GM12878 (cell line): ENCODE results near the gene TMED6. TPM values are rescaled to one million over a fixed set of nuclear protein-coding genes. Genes with fewer than 3 reads are reported as not detected.

Experiments
- ATAC-seq: fragments of 200-7000 bp; cut with Tn5 transposase; 3 replicates; pipeline ENCODE4 v1.9.1; 2020; ENCODE audit warnings: mild to moderate bottlenecking, moderate library complexity
- BruUV-seq: library from RNA; stranded (reverse); fragments of 400-500 nt; replicated peaks from 2 replicates; lab custom pipeline; 2021; lab: Mats Ljungman, UMichigan
- CTCF ChIA-PET: fragments of 300-600 bp; sonication (Branson Sonifier 250); formaldehyde crosslinking; extraction: SDS; loops from one replicate; lab custom pipeline; 2021; ENCODE audit warnings: inconsistent platforms; lab: Yijun Ruan, JAX
- POLR2A ChIA-PET: fragments of 350-600 bp; formaldehyde crosslinking; extraction: SDS; loops from one replicate; lab custom pipeline; 2021; ENCODE audit warnings: inconsistent platforms; lab: Charles Lee
- RAD21 ChIA-PET: fragments of 300-600 bp; sonication (Branson Sonifier 250); formaldehyde crosslinking; loops from one replicate; lab custom pipeline; 2023; ENCODE audit warnings: antibody characterized with exemption; ENCODE audit not compliant: unreplicated experiment; lab: Charles Lee
- SMC1A ChIA-PET: fragments of 300-600 bp; sonication (Branson Sonifier 250); formaldehyde crosslinking; loops from one replicate; lab custom pipeline; 2023; ENCODE audit not compliant: unreplicated experiment, uncharacterized antibody; lab: Charles Lee
- DNase-seq: peaks from one replicate; pipeline ENCODE4 v3.0.0-alpha.2; 2011; ENCODE audit warnings: low read depth, low spot score
- FAIRE-seq: peaks from 3 replicates; lab custom pipeline; 2011; peaks lifted over from hg19 to GRCh38; lab: Jason Lieb, UNC
- H2AFZ ChIP-seq: 2 replicates; pipeline ENCODE4 v1.6.0; 2011; ENCODE audit warnings: low read depth, low read length, control low read depth; ENCODE audit not compliant: control insufficient read depth
- H3K27ac ChIP-seq: 2 replicates; pipeline ENCODE4 v1.5.1; 2011; ENCODE audit warnings: control low read depth; ENCODE audit not compliant: control insufficient read depth, insufficient read depth
- H3K27me3 ChIP-seq, 2 experiments: replicated peaks in 1 of 2; 2 replicates each; pipeline versions ENCODE4 v1.6.0 to v1.6.1; 2011; ENCODE audit warnings: low read length in 1 of 2; ENCODE audit not compliant: control insufficient read depth in 2 of 2, insufficient read depth in 2 of 2
- H3K36me3 ChIP-seq, 2 experiments: 2 replicates each; pipeline ENCODE4 v1.5.1; 2011; ENCODE audit warnings: low read length in 1 of 2; ENCODE audit not compliant: control insufficient read depth in 2 of 2, insufficient read depth in 2 of 2
- H3K4me1 ChIP-seq: 2 replicates; pipeline ENCODE4 v1.6.1; 2011; ENCODE audit warnings: mild to moderate bottlenecking, low read length, moderate library complexity, mixed read lengths; ENCODE audit not compliant: control insufficient read depth, insufficient read depth
- H3K4me2 ChIP-seq: 2 replicates; pipeline ENCODE4 v1.6.0; 2011; ENCODE audit warnings: control low read depth; ENCODE audit not compliant: control insufficient read depth, insufficient read depth
- H3K4me3 ChIP-seq: fragments of 200-600 bp; sonication (generic); 2 replicates; pipeline ENCODE4 v1.5.1; 2016
- H3K79me2 ChIP-seq: 2 replicates; pipeline ENCODE4 v1.6.0; 2011; ENCODE audit warnings: low read length; ENCODE audit not compliant: control insufficient read depth, insufficient read depth
- H3K9ac ChIP-seq: 2 replicates; pipeline ENCODE4 v1.8.0; 2011; ENCODE audit warnings: low read length, control low read depth, mixed read lengths; ENCODE audit not compliant: control insufficient read depth, insufficient read depth
- H3K9me3 ChIP-seq: replicated peaks from 3 replicates; pipeline ENCODE4 v1.5.1; 2011; ENCODE audit warnings: mild to moderate bottlenecking, low read length; ENCODE audit not compliant: control insufficient read depth, insufficient read depth
- H4K20me1 ChIP-seq: 2 replicates; pipeline ENCODE4 v1.6.0; 2011; ENCODE audit not compliant: control insufficient read depth, insufficient read depth
- BCL11A ChIP-seq: IDR thresholded peaks from 2 replicates; pipeline ENCODE4 v1.6.1; 2011; ENCODE audit warnings: low read depth, low read length
- CBFB ChIP-seq: IDR thresholded peaks from 2 replicates; pipeline ENCODE4 v1.6.1; 2016; ENCODE audit warnings: antibody characterized with exemption, low read depth
- CHD4 ChIP-seq: fragments of 200-600 bp; sonication (generic); IDR thresholded peaks from 2 replicates; pipeline ENCODE4 v1.6.1; 2016; ENCODE audit warnings: mild to moderate bottlenecking
- CREB1 ChIP-seq: IDR thresholded peaks from 2 replicates; pipeline ENCODE4 v1.6.1; 2012; ENCODE audit warnings: low read depth, mild to moderate bottlenecking, inconsistent platforms
- EED ChIP-seq: sonication (generic); IDR thresholded peaks from 2 replicates; pipeline ENCODE4 v1.6.1; 2016; ENCODE audit warnings: antibody characterized with exemption, low read depth
- EGR1 ChIP-seq, 2 experiments: IDR thresholded peaks; 1 replicate in 1 of 2; 2 replicates in 1 of 2; pipeline ENCODE4 v1.6.1; 2011 to 2012; ENCODE audit warnings: low read depth in 2 of 2, low read length in 2 of 2, borderline replicate concordance in 1 of 2, mild to moderate bottlenecking in 1 of 2, moderate library complexity in 1 of 2
- IKZF1 ChIP-seq: fragments of 450-650 bp; conservative IDR thresholded peaks from 2 replicates; pipeline ENCODE4 v1.6.1; 2017; ENCODE audit warnings: antibody characterized with exemption, mild to moderate bottlenecking
- KDM1A ChIP-seq: fragments of 200-600 bp; sonication (generic); IDR thresholded peaks from 2 replicates; pipeline ENCODE4 v1.6.1; 2016; ENCODE audit warnings: borderline replicate concordance
- MXI1 ChIP-seq: fragments of 150-350 bp; IDR thresholded peaks from 2 replicates; pipeline ENCODE4 v1.6.1; 2011; ENCODE audit warnings: low read depth, mild to moderate bottlenecking, inconsistent platforms, low read length, improper control_type of control experiment
- PAX8 ChIP-seq: fragments of 450-650 bp; IDR thresholded peaks from 2 replicates; pipeline ENCODE4 v1.6.1; 2017; ENCODE audit warnings: mild to moderate bottlenecking, moderate library complexity
- SMAD5 ChIP-seq: IDR thresholded peaks from 2 replicates; pipeline ENCODE4 v1.6.1; 2016; ENCODE audit warnings: antibody characterized with exemption, low read depth
- SRF ChIP-seq, 2 experiments: IDR thresholded peaks; 2 replicates each; pipeline ENCODE4 v1.6.1; 2011; ENCODE audit warnings: low read depth in 2 of 2, low read length in 2 of 2, mild to moderate bottlenecking in 1 of 2, moderate library complexity in 1 of 2
- TAF1 ChIP-seq: IDR thresholded peaks from 2 replicates; pipeline ENCODE4 v1.6.1; 2011; ENCODE audit warnings: mild to moderate bottlenecking, low read depth, low read length, borderline replicate concordance
- TARDBP ChIP-seq: IDR thresholded peaks from 2 replicates; pipeline ENCODE4 v1.6.1; 2016; ENCODE audit warnings: borderline replicate concordance
- ZNF207 ChIP-seq: fragments of 450-650 bp; IDR thresholded peaks from 2 replicates; pipeline ENCODE4 v1.6.1; 2014; ENCODE audit warnings: antibody characterized with exemption, mild to moderate bottlenecking, borderline replicate concordance
- ZSCAN29 ChIP-seq: fragments of 450-650 bp; IDR thresholded peaks from 2 replicates; pipeline ENCODE4 v1.6.1; 2017; ENCODE audit warnings: mild to moderate bottlenecking, moderate library complexity
- WGBS: methylation state at CpG from one replicate; pipeline ENCODE4 v1.1.6; 2016; ENCODE audit warnings: low lambda C conversion rate; ENCODE audit not compliant: insufficient replicate concordance, insufficient coverage; ENCODE audit errors: missing lambda C conversion rate; 5-methylcytosine and 5-hydroxymethylcytosine counted together
- in situ Hi-C: fragments of 300-500 bp; cut with MboI; formaldehyde crosslinking; loops from 9 replicates; pipeline ENCODE4 v1.14.3; 2018; ENCODE audit warnings: mixed read lengths
- intact Hi-C: fragments of 100-400 bp; cut with micrococcal nuclease; formaldehyde crosslinking; loops from one replicate; pipeline ENCODE4 v1.14.2; 2022; ENCODE audit not compliant: unreplicated experiment
- polyA plus RNA-seq, 11 experiments: library from polyadenylated mRNA; depleted of rRNA in 4 of 11; unstranded in 6 of 11; stranded (reverse) in 5 of 11; fragments of >200 nt; fragmentation: Nextera tagmentation in 4 of 11; fragmentation: Illumina TruSeq in 1 of 11; extraction: Ambion mirVana in 4 of 11; extraction: Trizol in 1 of 11; gene quantifications; 1 replicate in 1 of 11; 2 replicates in 10 of 11; pipeline versions ENCODE4 v1.2.1 to v1.2.3, GENCODE V29; 2011 to 2016; ENCODE audit warnings: inconsistent platforms in 2 of 11, missing spikeins in 2 of 11, low read depth in 1 of 11
- total RNA-seq, 4 experiments: library from RNA; depleted of rRNA in 3 of 4; stranded (reverse); fragments of >200 nt in 3 of 4; fragmentation: Illumina TruSeq in 1 of 4; extraction: Trizol in 1 of 4; gene quantifications; 2 replicates each; pipeline versions ENCODE4 v1.2.1 to v1.2.3, GENCODE V29; 2013 to 2021
- TF ChIP-seq, protein P1 (sequence below): IDR thresholded peaks from 2 replicates; pipeline ENCODE4 v1.6.1; 2011; ENCODE audit warnings: low read depth, low read length, improper control_type of control experiment, borderline replicate concordance
- TF ChIP-seq, protein P2 (sequence below): fragments of 450-650 bp; IDR thresholded peaks from 2 replicates; pipeline ENCODE4 v1.6.1; 2016; ENCODE audit warnings: mild to moderate bottlenecking
- TF ChIP-seq, protein P3 (sequence below): fragments of 450-650 bp; formaldehyde crosslinking; IDR thresholded peaks from 2 replicates; pipeline ENCODE4 v1.4.0; 2022; ENCODE audit warnings: mild to moderate bottlenecking, moderate library complexity
- TF ChIP-seq, protein P4 (sequence below): fragments of 450-650 bp; IDR thresholded peaks from 2 replicates; pipeline ENCODE4 v1.6.1; 2016; ENCODE audit warnings: mild to moderate bottlenecking

TMED6 gene
- total and polyA plus RNA-seq, 10 of the 15 experiments (the other 5 are each of a cell fraction or from before 2014, with no cell fraction given), result 0.27 to 1.7 (median 0.78) TPM

DNA sequence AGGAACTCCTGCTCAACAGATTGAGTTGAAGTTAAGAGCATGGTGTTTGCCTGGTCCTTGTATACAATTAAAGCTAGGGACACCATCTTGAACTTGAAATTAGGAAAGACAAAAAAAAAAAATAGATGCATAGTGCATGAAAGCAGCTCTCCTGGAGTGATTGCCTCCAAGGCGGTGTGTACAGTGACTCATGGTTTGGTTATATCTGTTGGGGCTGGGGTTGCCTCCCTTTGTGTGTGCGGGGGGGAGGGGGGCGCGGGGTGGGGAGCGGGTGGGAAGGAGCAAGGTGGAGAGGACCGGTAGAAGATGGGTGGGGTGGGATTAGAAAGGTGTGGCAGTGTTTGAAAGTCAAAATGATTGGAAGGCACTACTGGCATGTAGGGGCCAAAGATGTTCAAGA is 3.4 kb downstream of the TMED6 start:
- ChIA-PET CTCF (no interaction called here), RAD21 (no interaction called here), SMC1A (interaction anchor here (0.6 kb wide), 1 partner anchor 85 kb away, joined by 3 read pairs; no protein-coding TSS in a partner anchor), POLR2A (interaction anchor here (0.7 kb wide), 1 partner anchor 236 kb away, joined by 3 read pairs; no protein-coding TSS in a partner anchor)
- no peak overlapping the region for H3K27ac ChIP-seq
- H3K4me2 ChIP-seq, result no peak overlapping the region
- no TSS peak for BruUV-seq
- FAIRE-seq (no peak), DNase-seq (no peak), ATAC-seq (no peak)
- no peak overlapping the region for H2AFZ ChIP-seq
- intact Hi-C loops (no loop called here), in situ Hi-C loops (no loop called here)
- no peaks in the 10 kb centered on the region for H3K27me3 ChIP-seq
- 80% methylated on average over 1 of the region's 6 CpGs for WGBS
- no peak overlapping the region for H3K4me3 ChIP-seq
- H3K79me2 ChIP-seq, result no peaks in the 10 kb centered on the region; the same call in 1 of the 2 replicates
- peaks cover 0 to 10% of the 10 kb centered on the region in 2 experiments; a peak in 2 of 4 replicates for H3K36me3 ChIP-seq
- H3K4me1 ChIP-seq, result peaks cover 14% of the 10 kb centered on the region
- H3K9me3 ChIP-seq, result no peaks in the 10 kb centered on the region
- TF ChIP-seq SRF (IDR thresholded peaks at IDR 0.05; ENCODE audit: low read depth in 2 of 2, low read length in 2 of 2) (no peak), EGR1 (IDR thresholded peaks at IDR 0.05; ENCODE audit: borderline replicate concordance in 1 of 2, low read depth in 2 of 2, low read length in 2 of 2) (no peak), IKZF1 (no peak), BCL11A (no peak), EED (no peak), ZNF207 (no peak), MXI1 (no peak), CHD4 (no peak), PAX8 (no peak), CREB1 (no peak), TARDBP (no peak), CBFB (no peak), TAF1 (no peak), ZSCAN29 (no peak), SMAD5 (no peak), KDM1A (no peak)
- TF ChIP-seq, protein P1, sequence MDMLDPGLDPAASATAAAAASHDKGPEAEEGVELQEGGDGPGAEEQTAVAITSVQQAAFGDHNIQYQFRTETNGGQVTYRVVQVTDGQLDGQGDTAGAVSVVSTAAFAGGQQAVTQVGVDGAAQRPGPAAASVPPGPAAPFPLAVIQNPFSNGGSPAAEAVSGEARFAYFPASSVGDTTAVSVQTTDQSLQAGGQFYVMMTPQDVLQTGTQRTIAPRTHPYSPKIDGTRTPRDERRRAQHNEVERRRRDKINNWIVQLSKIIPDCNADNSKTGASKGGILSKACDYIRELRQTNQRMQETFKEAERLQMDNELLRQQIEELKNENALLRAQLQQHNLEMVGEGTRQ, result no peak
- TF ChIP-seq, protein P2, sequence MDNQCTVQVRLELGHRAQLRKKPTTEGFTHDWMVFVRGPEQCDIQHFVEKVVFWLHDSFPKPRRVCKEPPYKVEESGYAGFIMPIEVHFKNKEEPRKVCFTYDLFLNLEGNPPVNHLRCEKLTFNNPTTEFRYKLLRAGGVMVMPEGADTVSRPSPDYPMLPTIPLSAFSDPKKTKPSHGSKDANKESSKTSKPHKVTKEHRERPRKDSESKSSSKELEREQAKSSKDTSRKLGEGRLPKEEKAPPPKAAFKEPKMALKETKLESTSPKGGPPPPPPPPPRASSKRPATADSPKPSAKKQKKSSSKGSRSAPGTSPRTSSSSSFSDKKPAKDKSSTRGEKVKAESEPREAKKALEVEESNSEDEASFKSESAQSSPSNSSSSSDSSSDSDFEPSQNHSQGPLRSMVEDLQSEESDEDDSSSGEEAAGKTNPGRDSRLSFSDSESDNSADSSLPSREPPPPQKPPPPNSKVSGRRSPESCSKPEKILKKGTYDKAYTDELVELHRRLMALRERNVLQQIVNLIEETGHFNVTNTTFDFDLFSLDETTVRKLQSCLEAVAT, result no peak
- TF ChIP-seq, protein P3, sequence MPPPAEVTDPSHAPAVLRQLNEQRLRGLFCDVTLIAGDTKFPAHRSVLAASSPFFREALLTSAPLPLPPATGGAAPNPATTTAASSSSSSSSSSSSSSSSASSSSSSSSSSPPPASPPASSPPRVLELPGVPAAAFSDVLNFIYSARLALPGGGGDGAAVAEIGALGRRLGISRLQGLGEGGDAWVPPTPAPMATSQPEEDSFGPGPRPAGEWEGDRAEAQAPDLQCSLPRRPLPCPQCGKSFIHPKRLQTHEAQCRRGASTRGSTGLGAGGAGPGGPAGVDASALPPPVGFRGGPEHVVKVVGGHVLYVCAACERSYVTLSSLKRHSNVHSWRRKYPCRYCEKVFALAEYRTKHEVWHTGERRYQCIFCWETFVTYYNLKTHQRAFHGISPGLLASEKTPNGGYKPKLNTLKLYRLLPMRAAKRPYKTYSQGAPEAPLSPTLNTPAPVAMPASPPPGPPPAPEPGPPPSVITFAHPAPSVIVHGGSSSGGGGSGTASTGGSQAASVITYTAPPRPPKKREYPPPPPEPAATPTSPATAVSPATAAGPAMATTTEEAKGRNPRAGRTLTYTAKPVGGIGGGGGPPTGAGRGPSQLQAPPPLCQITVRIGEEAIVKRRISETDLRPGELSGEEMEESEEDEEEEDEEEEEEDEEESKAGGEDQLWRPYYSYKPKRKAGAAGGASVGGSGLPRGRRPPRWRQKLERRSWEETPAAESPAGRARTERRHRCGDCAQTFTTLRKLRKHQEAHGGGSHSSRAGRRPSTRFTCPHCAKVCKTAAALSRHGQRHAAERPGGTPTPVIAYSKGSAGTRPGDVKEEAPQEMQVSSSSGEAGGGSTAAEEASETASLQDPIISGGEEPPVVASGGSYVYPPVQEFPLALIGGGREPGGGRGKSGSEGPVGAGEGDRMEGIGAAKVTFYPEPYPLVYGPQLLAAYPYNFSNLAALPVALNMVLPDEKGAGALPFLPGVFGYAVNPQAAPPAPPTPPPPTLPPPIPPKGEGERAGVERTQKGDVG (CRISPR knock-in tag), result no peak
- TF ChIP-seq, protein P4, sequence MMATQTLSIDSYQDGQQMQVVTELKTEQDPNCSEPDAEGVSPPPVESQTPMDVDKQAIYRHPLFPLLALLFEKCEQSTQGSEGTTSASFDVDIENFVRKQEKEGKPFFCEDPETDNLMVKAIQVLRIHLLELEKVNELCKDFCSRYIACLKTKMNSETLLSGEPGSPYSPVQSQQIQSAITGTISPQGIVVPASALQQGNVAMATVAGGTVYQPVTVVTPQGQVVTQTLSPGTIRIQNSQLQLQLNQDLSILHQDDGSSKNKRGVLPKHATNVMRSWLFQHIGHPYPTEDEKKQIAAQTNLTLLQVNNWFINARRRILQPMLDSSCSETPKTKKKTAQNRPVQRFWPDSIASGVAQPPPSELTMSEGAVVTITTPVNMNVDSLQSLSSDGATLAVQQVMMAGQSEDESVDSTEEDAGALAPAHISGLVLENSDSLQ, result no peak
- H4K20me1 ChIP-seq, result no peaks in the 10 kb centered on the region
- H3K9ac ChIP-seq, result no peak overlapping the region
